GM12891 (cell line): ENCODE results near the gene CRTC1.

Experiments
- PAX5 ChIP-seq: IDR thresholded peaks from 2 replicates; pipeline ENCODE4 v1.6.1; 2011; ENCODE audit warnings: low read length, moderate library complexity, mild to moderate bottlenecking; ENCODE audit not compliant: insufficient read depth, severe bottlenecking
- POLR2A ChIP-seq: IDR thresholded peaks from 2 replicates; pipeline ENCODE4 v1.6.1; 2011; ENCODE audit warnings: low read depth, low read length, control low read depth
- POLR2AphosphoS5 ChIP-seq: IDR thresholded peaks from 2 replicates; pipeline ENCODE4 v1.6.1; 2011; ENCODE audit warnings: low read depth, low read length, control low read depth
- POU2F2 ChIP-seq: IDR thresholded peaks from 2 replicates; pipeline ENCODE4 v1.6.1; 2011; ENCODE audit warnings: low read depth, mild to moderate bottlenecking, control low read depth, low read length, moderate library complexity
- SPI1 ChIP-seq: IDR thresholded peaks from 2 replicates; pipeline ENCODE4 v1.6.1; 2011; ENCODE audit warnings: low read depth, low read length, control low read depth
- TAF1 ChIP-seq: IDR thresholded peaks from 2 replicates; pipeline ENCODE4 v1.6.1; 2011; ENCODE audit warnings: low read depth, low read length, control low read depth

- no peak for TF ChIP-seq POLR2A
- TF ChIP-seq POLR2AphosphoS5: no peak
- no peak for TF ChIP-seq PAX5
- no peak for TF ChIP-seq TAF1
- no peak for TF ChIP-seq SPI1
- TF ChIP-seq POU2F2: no peak
Measured at GRCh38 chr19:18704054-18704453, 20.6 kb downstream of the CRTC1 start.
